ENCODE measurements around the gene METAP1D.
"Not testable (repeated sequence)": the region's sequence is repeated elsewhere in the genome, so short reads cannot be mapped to it uniquely, and the experiment has no call there.

Gene METAP1D

GRCh38 chr2:172052000-172052983 is 52.5 kb downstream of the METAP1D start:
- no peak overlapping the region for H3K4me3 ChIP-seq (ENCODE audit: low read length)
- no peak for TF ChIP-seq CTCF (IDR thresholded peaks at IDR 0.05; ENCODE audit: insufficient read depth, low read depth, low read length, missing control alignments)

GRCh38 chr2:172053486-172053885 is 53.7 kb downstream of the METAP1D start:
- DNase-seq (ENCODE audit: low read depth) = no peak
- no peak overlapping the region for H3K4me3 ChIP-seq (ENCODE audit: low read length)
- TF ChIP-seq CTCF (IDR thresholded peaks at IDR 0.05; ENCODE audit: insufficient read depth, low read depth, low read length, missing control alignments) = no peak

More at GRCh38 chr2:172052000-172052983, 52.5 kb downstream of the METAP1D start:
- DNase-seq (ENCODE audit: low read depth) = no peak

GRCh38 chr2:172056293-172056692 is 56.5 kb downstream of the METAP1D start:
- TF ChIP-seq CTCF (IDR thresholded peaks at IDR 0.05; ENCODE audit: insufficient read depth, low read depth, low read length, missing control alignments) = no peak
- no peak for DNase-seq (ENCODE audit: low read depth)
- no peak overlapping the region for H3K4me3 ChIP-seq (ENCODE audit: low read length)

- no peak for TF ChIP-seq CTCF (IDR thresholded peaks at IDR 0.05; ENCODE audit: insufficient read depth, low read depth, low read length, missing control alignments)
- H3K4me3 ChIP-seq (ENCODE audit: low read length) = no peak overlapping the region
Measured at GRCh38 chr2:172058660-172059059, 58.9 kb downstream of the METAP1D start.

GRCh38 chr2:172060118-172060517 is 60.4 kb downstream of the METAP1D start:
- H3K4me3 ChIP-seq (ENCODE audit: low read length); DNase-seq (ENCODE audit: low read depth): not testable (repeated sequence)

More at GRCh38 chr2:172058660-172059059, 58.9 kb downstream of the METAP1D start:
- no peak for DNase-seq (ENCODE audit: low read depth)

- no peak overlapping the region for H3K4me3 ChIP-seq (ENCODE audit: low read length)
- no peak for TF ChIP-seq CTCF (IDR thresholded peaks at IDR 0.05; ENCODE audit: insufficient read depth, low read depth, low read length, missing control alignments)
- no peak for DNase-seq (ENCODE audit: low read depth)
Measured at GRCh38 chr2:172062402-172063004, 62.8 kb downstream of the METAP1D start.

GRCh38 chr2:172063446-172063845 is 63.7 kb downstream of the METAP1D start:
- TF ChIP-seq CTCF (IDR thresholded peaks at IDR 0.05; ENCODE audit: insufficient read depth, low read depth, low read length, missing control alignments) = no peak

More at GRCh38 chr2:172063446-172063845, 63.7 kb downstream of the METAP1D start:
- H3K4me3 ChIP-seq (ENCODE audit: low read length) = no peak overlapping the region
- DNase-seq (ENCODE audit: low read depth) = no peak
